Cardiac fibroblast (primary cell): ENCODE results near the gene ZNF385B.

ENCODE experiments used
- DNase-seq, 2 donors: peaks; one replicate each; pipeline versions ENCODE4 v3.0.0 to v3.0.0-alpha.2; 2010; ENCODE audit warnings: low read depth in 2 of 2
- H3K4me3 ChIP-seq, 2 donors: replicated peaks in 1 of 2; 1 replicate in 1 of 2; 2 replicates in 1 of 2; pipeline ENCODE4 v1.5.1; 2011; ENCODE audit warnings: low read depth in 2 of 2, low read length in 2 of 2, mild to moderate bottlenecking in 2 of 2, moderate library complexity in 1 of 2
- TF ChIP-seq, protein P1 (sequence below): IDR thresholded peaks from one replicate; pipeline ENCODE4 v1.5.1; 2011; ENCODE audit warnings: low read depth, mild to moderate bottlenecking, low read length, inconsistent platforms

ZNF385B gene

DNA sequence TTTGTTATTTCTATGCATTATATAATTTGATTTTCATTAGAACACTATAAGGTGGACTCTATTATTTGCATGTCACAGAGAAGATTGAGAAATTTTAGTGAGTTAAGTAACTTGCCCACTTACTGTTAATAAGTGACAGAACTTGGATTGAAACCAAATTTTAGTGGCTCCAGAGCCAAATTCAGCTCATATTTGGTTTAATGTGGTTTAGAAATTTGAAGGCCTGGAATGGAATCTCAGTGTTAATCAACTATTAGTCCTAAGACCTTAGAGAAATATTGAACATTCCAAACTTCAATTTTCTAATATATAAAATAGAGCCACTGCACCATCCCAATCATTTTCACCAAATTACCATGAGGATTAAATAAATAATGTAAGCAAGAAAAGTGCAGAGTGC lies 281.6 kb downstream of the ZNF385B start:
- no peak overlapping the region for H3K4me3 ChIP-seq
- TF ChIP-seq, protein P1, sequence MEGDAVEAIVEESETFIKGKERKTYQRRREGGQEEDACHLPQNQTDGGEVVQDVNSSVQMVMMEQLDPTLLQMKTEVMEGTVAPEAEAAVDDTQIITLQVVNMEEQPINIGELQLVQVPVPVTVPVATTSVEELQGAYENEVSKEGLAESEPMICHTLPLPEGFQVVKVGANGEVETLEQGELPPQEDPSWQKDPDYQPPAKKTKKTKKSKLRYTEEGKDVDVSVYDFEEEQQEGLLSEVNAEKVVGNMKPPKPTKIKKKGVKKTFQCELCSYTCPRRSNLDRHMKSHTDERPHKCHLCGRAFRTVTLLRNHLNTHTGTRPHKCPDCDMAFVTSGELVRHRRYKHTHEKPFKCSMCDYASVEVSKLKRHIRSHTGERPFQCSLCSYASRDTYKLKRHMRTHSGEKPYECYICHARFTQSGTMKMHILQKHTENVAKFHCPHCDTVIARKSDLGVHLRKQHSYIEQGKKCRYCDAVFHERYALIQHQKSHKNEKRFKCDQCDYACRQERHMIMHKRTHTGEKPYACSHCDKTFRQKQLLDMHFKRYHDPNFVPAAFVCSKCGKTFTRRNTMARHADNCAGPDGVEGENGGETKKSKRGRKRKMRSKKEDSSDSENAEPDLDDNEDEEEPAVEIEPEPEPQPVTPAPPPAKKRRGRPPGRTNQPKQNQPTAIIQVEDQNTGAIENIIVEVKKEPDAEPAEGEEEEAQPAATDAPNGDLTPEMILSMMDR = no peak
- DNase-seq = peak in 1 of 2 donors; percentile 33

DNA sequence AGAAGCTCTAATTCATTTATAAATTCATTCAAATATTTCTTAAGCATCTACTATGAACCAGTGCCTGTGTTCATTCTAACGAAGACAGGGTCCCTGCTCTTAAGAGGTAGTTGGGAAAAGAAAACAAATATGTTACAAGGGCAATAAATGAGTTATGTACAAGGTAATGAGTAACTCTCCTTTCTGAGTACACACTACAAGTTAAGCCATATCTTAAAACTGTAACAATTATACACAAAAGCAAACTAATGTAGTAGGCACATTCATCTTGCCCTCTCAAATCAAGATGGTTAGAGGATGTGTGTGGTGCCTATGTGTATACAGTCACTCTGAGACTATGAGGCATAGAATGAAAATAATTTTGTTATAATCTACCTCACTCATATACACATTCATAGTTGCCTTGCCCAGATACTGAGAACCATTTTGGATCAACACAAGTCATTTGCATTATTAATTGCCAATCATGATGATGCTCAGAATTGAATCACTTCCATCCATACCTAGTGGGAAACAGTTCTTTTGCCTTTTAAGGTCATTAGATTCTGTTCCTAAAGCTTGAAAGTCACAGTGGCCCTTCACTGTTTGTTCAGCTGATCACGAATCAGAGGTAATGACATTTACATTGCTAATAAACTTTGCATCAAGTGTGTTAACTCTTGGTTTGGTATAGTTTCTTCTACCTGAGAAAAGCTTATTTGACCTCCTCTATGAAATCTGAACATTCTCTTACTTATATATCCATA lies 283.1 kb downstream of the ZNF385B start:
- TF ChIP-seq, protein P1 = no peak
- no peak for DNase-seq
- no peak overlapping the region for H3K4me3 ChIP-seq

DNA sequence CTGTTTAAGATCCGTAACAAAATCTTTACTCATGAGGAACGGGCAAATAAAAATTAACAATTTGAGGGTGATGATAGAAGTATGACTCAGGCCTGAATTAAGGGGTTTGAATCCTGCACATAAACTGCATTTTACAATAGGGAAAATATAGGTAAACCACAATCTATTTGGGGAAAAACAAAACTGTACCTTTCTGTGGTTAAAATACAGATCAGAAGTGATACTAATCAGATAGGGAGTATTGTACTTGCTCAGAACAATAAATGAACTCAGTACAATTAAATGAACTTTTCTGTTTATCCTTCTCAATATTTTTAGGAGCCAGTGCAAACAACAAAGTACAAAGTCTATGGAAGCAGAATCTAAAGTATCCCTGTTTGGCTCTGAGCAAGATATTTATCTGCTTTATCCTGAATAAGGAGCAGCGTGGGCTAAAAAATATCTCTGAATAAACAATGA lies 287.3 kb downstream of the ZNF385B start:
- H3K4me3 ChIP-seq = no peak overlapping the region
- TF ChIP-seq, protein P1 = no peak
- DNase-seq = no peak

DNA sequence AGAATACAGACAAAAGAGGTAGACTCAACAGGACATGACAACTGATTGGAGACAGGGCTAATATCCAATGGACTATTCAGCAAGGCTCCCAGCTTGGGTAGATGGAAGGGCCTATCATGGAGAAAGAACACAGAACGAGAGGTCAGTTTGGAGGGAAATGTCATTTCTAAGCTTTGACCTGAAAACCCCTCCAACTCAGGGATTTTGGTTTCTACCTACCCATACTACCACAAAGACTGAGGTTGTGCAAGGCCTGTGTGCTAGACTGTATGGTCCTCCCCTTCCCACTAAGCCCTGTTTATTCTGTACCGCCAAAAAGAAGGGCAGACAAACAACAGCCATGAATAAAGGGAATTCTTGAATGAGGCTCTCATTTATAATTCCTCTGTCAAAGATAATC lies 288.9 kb downstream of the ZNF385B start:
- TF ChIP-seq, protein P1 = no peak
- DNase-seq = no peak
- no peak overlapping the region for H3K4me3 ChIP-seq

DNA sequence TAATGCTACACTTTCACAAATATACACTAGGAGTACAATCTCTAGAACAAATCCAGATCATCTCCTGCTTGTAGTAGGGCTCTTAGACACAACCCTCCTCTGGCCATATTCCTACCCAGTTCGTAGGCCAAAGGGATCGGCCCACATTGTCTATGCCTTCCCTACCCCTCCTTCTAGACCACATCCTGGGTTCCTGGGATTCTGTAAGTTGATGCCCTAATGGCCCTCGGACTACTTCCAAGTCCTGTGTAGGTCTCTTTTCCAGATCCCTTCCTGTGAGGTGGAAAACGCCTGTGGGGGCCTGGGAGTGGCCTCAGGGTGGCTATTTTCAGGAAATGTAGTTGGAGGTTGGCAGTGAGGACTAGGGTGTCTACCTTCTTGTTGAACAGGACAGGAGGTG lies 289.7 kb downstream of the ZNF385B start:
- no peak for DNase-seq
- no peak overlapping the region for H3K4me3 ChIP-seq
- TF ChIP-seq, protein P1 = no peak

DNA sequence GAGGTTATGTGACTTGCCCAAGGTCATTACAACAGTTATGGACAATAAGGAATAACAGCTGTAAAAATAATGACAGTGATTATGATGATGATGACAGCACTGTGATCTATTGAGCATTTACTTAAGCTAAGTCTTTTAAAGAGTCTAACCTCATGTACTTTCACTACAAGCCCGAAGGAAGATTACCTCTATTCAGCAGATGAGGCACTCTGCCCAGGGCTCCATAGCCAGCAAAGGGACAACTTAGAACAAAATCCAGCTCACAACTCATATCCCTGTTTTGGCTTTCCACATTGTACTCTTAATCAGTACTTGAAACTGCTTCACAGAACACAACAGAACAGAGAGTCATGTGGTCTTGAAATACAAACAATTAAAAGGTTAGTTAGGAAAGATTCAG lies 290.2 kb downstream of the ZNF385B start:
- no peak overlapping the region for H3K4me3 ChIP-seq
- no peak for DNase-seq
- TF ChIP-seq, protein P1 = no peak

DNA sequence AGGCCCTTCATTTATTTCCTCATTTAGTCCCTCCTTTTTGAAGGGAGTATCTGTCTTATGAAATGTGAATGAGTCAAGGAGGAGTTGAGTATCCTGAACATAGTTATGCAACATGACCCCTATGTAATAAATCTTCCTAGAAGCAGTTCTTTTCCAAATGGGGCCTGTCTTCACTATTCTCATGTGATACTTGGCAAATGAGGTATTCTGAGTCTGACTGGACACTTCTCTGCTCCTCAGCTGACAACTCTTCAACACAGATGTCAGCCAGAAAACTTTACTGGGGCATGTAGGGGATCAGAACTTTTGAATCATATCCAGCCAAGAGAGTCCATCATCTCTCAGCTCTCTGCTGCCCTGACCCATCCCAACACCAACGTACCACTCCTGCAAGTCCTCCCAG lies 291.6 kb downstream of the ZNF385B start:
- peak; percentile 65 to 79 for DNase-seq
- TF ChIP-seq, protein P1 = no peak
- no peak overlapping the region for H3K4me3 ChIP-seq
